Liver (tissue), 9 donors: ENCODE measurements around the gene ELK3. TPM values are rescaled to one million over a fixed set of nuclear protein-coding genes. Genes with fewer than 3 reads are reported as not detected.

Experiments
- DNase-seq: peaks from one replicate; pipeline ENCODE4 v3.0.0-alpha.2; 2017; ENCODE audit warnings: low spot score
- H3K27ac ChIP-seq, 2 donors: one replicate each; pipeline ENCODE4 v1.7.0; 2013; ENCODE audit warnings: inconsistent platforms in 2 of 2, low read length in 2 of 2, control low read depth in 1 of 2, low read depth in 1 of 2, mild to moderate bottlenecking in 1 of 2
- H3K27me3 ChIP-seq, 4 donors: one replicate each; pipeline versions ENCODE4 v1.6.1 to v1.7.0; 2013; ENCODE audit warnings: low read length in 3 of 4, inconsistent platforms in 1 of 4, mild to moderate bottlenecking in 1 of 4, moderate library complexity in 1 of 4; ENCODE audit not compliant: control insufficient read depth in 4 of 4, insufficient read depth in 4 of 4
- H3K36me3 ChIP-seq, 4 donors: one replicate each; pipeline versions ENCODE4 v1.6.1 to v1.7.0; 2013; ENCODE audit warnings: low read length in 3 of 4, mild to moderate bottlenecking in 3 of 4, low read depth in 1 of 4, moderate library complexity in 1 of 4; ENCODE audit not compliant: control insufficient read depth in 4 of 4, insufficient read depth in 3 of 4
- H3K4me1 ChIP-seq, 4 donors: one replicate each; pipeline versions ENCODE4 v1.6.1 to v1.7.0; 2013; ENCODE audit warnings: low read length in 3 of 4, mild to moderate bottlenecking in 3 of 4, moderate library complexity in 1 of 4; ENCODE audit not compliant: control insufficient read depth in 4 of 4, insufficient read depth in 4 of 4
- H3K4me3 ChIP-seq, 3 donors: one replicate each; pipeline versions ENCODE4 v1.6.1 to v1.7.0; 2013; ENCODE audit warnings: low read length in 3 of 3, control low read depth in 1 of 3, low read depth in 1 of 3, mild to moderate bottlenecking in 1 of 3
- H3K9ac ChIP-seq, 2 donors: one replicate each; pipeline ENCODE4 v1.7.0; 2013; ENCODE audit warnings: low read length in 2 of 2, mild to moderate bottlenecking in 2 of 2, moderate library complexity in 2 of 2, control low read depth in 1 of 2, low read depth in 1 of 2
- H3K9me3 ChIP-seq, 4 donors: one replicate each; pipeline versions ENCODE4 v1.6.1 to v1.7.0; 2013; ENCODE audit warnings: low read length in 3 of 4; ENCODE audit not compliant: control insufficient read depth in 4 of 4
- CTCF ChIP-seq: fragments of 150-350 bp; IDR thresholded peaks from 2 replicates; pipeline ENCODE4 v1.5.1; 2017; ENCODE audit warnings: improper control_type of control experiment, low read depth, low read length; ENCODE audit not compliant: missing input control
- EGR1 ChIP-seq, 2 donors: IDR thresholded peaks; 2 replicates each; pipeline ENCODE4 v1.6.1; 2016 to 2018; ENCODE audit warnings: antibody characterized with exemption in 2 of 2, low read depth in 2 of 2
- FOXA1 ChIP-seq: IDR thresholded peaks from 2 replicates; pipeline ENCODE4 v1.6.1; 2016; ENCODE audit warnings: antibody characterized with exemption
- GABPA ChIP-seq, 2 donors: IDR thresholded peaks in 1 of 2; conservative IDR thresholded peaks in 1 of 2; 2 replicates each; pipeline ENCODE4 v1.6.1; 2016; ENCODE audit warnings: antibody characterized with exemption in 2 of 2, mild to moderate bottlenecking in 1 of 2, moderate library complexity in 1 of 2
- HNF4G ChIP-seq: IDR thresholded peaks from 2 replicates; pipeline ENCODE4 v1.6.1; 2016; ENCODE audit warnings: antibody characterized with exemption
- JUND ChIP-seq, 2 donors: IDR thresholded peaks; 2 replicates each; pipeline ENCODE4 v1.6.1; 2016; ENCODE audit warnings: antibody characterized with exemption in 2 of 2
- MAX ChIP-seq: IDR thresholded peaks from 2 replicates; pipeline ENCODE4 v1.6.1; 2016; ENCODE audit warnings: antibody characterized with exemption
- NR2F2 ChIP-seq: IDR thresholded peaks from 2 replicates; pipeline ENCODE4 v1.6.1; 2016; ENCODE audit warnings: antibody characterized with exemption
- RAD21 ChIP-seq, 2 donors: IDR thresholded peaks; 2 replicates each; pipeline ENCODE4 v1.6.1; 2016; ENCODE audit warnings: antibody characterized with exemption in 2 of 2, mild to moderate bottlenecking in 2 of 2
- REST ChIP-seq: IDR thresholded peaks from 2 replicates; pipeline ENCODE4 v1.6.1; 2016; ENCODE audit warnings: antibody characterized with exemption, mild to moderate bottlenecking
- RXRA ChIP-seq, 2 donors: IDR thresholded peaks; 2 replicates each; pipeline ENCODE4 v1.6.1; 2017 to 2018; ENCODE audit warnings: antibody characterized with exemption in 2 of 2, mild to moderate bottlenecking in 1 of 2
- SP1 ChIP-seq: IDR thresholded peaks from 2 replicates; pipeline ENCODE4 v1.6.1; 2018; ENCODE audit warnings: antibody characterized with exemption, mild to moderate bottlenecking
- TAF1 ChIP-seq: conservative IDR thresholded peaks from 2 replicates; pipeline ENCODE4 v1.6.1; 2016; ENCODE audit warnings: antibody characterized with exemption, mild to moderate bottlenecking
- YY1 ChIP-seq: IDR thresholded peaks from 2 replicates; pipeline ENCODE4 v1.6.1; 2016; ENCODE audit warnings: antibody characterized with exemption, mild to moderate bottlenecking
- ZBTB33 ChIP-seq: IDR thresholded peaks from 2 replicates; pipeline ENCODE4 v1.6.1; 2016; ENCODE audit warnings: antibody characterized with exemption
- WGBS: extraction: QIAGEN DNeasy Blood & Tissue Kit; methylation state at CpG from one replicate; pipeline ENCODE4 v1.1.7; 2013; 5-methylcytosine and 5-hydroxymethylcytosine counted together
- polyA plus RNA-seq, 2 donors: library from polyadenylated mRNA; stranded (reverse) in 1 of 2; unstranded in 1 of 2; fragments of 200-250 nt in 1 of 2; fragments of >200 nt in 1 of 2; fragmentation: Nextera tagmentation in 1 of 2; extraction: Ambion mirVana in 1 of 2; gene quantifications; one replicate each; pipeline versions ENCODE4 v1.2.1 to v1.2.3, GENCODE V29; 2013 to 2015
- total RNA-seq, 2 donors: library from RNA; depleted of rRNA; stranded (reverse); fragments of >200 nt; gene quantifications; one replicate each; pipeline ENCODE4 v1.2.3, GENCODE V29; 2014
- donor health status: healthy.
- donor health status: healthy.
- donor health status: healthy.
- donor health status: healthy.
- donor health status: healthy.

Gene ELK3
- total and polyA plus RNA-seq, 4 donors = 3.7 to 5.2 (median 4.5) TPM

- Histone ChIP-seq H3K27ac (peak overlapping the region in 1 of 2 donors; percentile 50), H3K4me1 (peaks cover 0 to 5% (median 2%) of the 10 kb centered on the region in 4 donors), H3K27me3 (no peaks in the 10 kb centered on the region), H3K36me3 (no peaks in the 10 kb centered on the region), H3K9ac (no peak overlapping the region), H3K9me3 (no peaks in the 10 kb centered on the region), H3K4me3 (no peak overlapping the region)
- TF ChIP-seq CTCF (no peak), REST (no peak), MAX (no peak), HNF4G (no peak), NR2F2 (no peak), RXRA (IDR thresholded peaks at IDR 0.05) (no peak), SP1 (no peak), JUND (IDR thresholded peaks at IDR 0.05) (no peak), ZBTB33 (no peak), RAD21 (IDR thresholded peaks at IDR 0.05) (no peak), YY1 (no peak), FOXA1 (no peak), TAF1 (no peak), EGR1 (IDR thresholded peaks at IDR 0.05; ENCODE audit: low read depth in 2 of 2) (no peak), GABPA (IDR thresholded peaks at IDR 0.05 in 1 of 2, conservative IDR thresholded peaks at IDR 0.05 in 1 of 2) (no peak)
- WGBS = 82% methylated on average over 10 of the region's 10 CpGs
- no peak for DNase-seq
Measured at GRCh38 chr12:96212456-96213375, 18.5 kb downstream of the ELK3 start.
